Measurements from ENCODE around the gene TMEM234.

- TF ChIP-seq, protein P1, sequence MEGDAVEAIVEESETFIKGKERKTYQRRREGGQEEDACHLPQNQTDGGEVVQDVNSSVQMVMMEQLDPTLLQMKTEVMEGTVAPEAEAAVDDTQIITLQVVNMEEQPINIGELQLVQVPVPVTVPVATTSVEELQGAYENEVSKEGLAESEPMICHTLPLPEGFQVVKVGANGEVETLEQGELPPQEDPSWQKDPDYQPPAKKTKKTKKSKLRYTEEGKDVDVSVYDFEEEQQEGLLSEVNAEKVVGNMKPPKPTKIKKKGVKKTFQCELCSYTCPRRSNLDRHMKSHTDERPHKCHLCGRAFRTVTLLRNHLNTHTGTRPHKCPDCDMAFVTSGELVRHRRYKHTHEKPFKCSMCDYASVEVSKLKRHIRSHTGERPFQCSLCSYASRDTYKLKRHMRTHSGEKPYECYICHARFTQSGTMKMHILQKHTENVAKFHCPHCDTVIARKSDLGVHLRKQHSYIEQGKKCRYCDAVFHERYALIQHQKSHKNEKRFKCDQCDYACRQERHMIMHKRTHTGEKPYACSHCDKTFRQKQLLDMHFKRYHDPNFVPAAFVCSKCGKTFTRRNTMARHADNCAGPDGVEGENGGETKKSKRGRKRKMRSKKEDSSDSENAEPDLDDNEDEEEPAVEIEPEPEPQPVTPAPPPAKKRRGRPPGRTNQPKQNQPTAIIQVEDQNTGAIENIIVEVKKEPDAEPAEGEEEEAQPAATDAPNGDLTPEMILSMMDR (IDR thresholded peaks at IDR 0.05), result no peak
- TF ChIP-seq POLR2A (IDR thresholded peaks at IDR 0.05), result peak in 1 of 2 donors; percentile 75
These were observed at the start of gene TMEM234, which contains the start of gene EIF3I for GRCh38 chr1:32221980-32222755.
